RWPE1 (cell line): ENCODE measurements around the gene CORO2B.

Source experiments
- CTCF ChIA-PET: fragments of 350-600 bp; sonication (Branson Sonifier 250); formaldehyde crosslinking; extraction: SDS; loops from one replicate; lab custom pipeline; 2021; lab: Yijun Ruan, JAX
- POLR2A ChIA-PET: fragments of 400-600 bp; formaldehyde crosslinking; extraction: SDS; loops from one replicate; lab custom pipeline; 2020; ENCODE audit warnings: antibody characterized with exemption; ENCODE audit not compliant: low non-redundant PET; lab: Yijun Ruan, JAX
- DNase-seq: peaks from one replicate; pipeline ENCODE4 v3.0.0; 2012; ENCODE audit warnings: low spot score
- H3K27ac ChIP-seq: fragments of 450-650 bp; 2 replicates; pipeline ENCODE4 v1.5.1; 2017
- TF ChIP-seq, protein P1 (sequence below): fragments of 450-650 bp; conservative IDR thresholded peaks from 2 replicates; pipeline ENCODE4 v1.5.1; 2017; ENCODE audit warnings: low read depth, mild to moderate bottlenecking

Gene CORO2B

DNA sequence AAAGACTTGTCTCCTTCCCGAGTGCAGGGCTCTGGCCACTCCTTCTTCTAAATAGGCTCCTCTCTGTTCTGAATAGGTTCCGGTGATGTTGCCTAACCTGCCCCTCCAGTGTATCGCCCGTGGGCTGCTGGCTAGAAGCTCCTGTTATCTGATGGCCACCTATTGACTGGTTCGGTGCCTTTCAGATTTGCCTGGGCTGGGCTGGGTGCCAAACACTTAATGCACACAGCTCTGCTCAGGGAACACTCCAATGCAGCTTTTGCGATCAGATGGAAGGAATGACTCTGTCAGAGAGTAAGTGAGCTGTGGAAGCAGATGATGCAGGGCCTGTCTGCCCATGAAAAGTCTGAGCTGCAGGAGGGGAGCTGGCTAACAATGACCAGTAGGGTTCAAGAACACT lies 112.9 kb downstream of the CORO2B start:
- CTCF ChIA-PET: interaction anchor here (0.6 to 1.2 kb wide), 3 partner anchors 16 to 1128 kb away, joined by 3 read pairs; no protein-coding TSS in a partner anchor
- POLR2A ChIA-PET: no interaction called here
- no peak for DNase-seq
- TF ChIP-seq, protein P1, sequence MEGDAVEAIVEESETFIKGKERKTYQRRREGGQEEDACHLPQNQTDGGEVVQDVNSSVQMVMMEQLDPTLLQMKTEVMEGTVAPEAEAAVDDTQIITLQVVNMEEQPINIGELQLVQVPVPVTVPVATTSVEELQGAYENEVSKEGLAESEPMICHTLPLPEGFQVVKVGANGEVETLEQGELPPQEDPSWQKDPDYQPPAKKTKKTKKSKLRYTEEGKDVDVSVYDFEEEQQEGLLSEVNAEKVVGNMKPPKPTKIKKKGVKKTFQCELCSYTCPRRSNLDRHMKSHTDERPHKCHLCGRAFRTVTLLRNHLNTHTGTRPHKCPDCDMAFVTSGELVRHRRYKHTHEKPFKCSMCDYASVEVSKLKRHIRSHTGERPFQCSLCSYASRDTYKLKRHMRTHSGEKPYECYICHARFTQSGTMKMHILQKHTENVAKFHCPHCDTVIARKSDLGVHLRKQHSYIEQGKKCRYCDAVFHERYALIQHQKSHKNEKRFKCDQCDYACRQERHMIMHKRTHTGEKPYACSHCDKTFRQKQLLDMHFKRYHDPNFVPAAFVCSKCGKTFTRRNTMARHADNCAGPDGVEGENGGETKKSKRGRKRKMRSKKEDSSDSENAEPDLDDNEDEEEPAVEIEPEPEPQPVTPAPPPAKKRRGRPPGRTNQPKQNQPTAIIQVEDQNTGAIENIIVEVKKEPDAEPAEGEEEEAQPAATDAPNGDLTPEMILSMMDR: no peak
- H3K27ac ChIP-seq: no peak overlapping the region

DNA sequence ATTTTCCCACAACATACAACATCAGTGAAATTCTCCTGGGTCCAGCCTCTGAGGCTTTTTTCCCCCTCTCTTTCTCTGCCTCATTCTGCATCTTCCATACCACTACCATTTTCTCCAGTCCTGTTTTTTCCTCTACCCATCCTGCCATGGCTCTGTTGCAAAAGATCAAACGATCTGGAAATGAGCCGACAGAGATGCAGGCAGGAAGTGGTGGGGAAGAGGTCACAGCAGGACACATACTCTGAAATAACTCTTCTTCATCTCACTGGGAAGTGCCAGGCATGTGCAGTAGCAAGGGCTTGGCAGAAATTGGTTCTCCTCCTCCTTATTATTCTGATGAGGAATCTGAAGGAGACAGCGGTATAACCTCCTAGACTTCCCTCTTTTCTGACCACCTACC lies 114.3 kb downstream of the CORO2B start:
- CTCF ChIA-PET: interaction anchor here (0.7 kb wide), 1 partner anchor 168 kb away, joined by 3 read pairs; no protein-coding TSS in a partner anchor
- no peak overlapping the region for H3K27ac ChIP-seq
- DNase-seq: no peak
- TF ChIP-seq, protein P1: no peak
- POLR2A ChIA-PET: no interaction called here

DNA sequence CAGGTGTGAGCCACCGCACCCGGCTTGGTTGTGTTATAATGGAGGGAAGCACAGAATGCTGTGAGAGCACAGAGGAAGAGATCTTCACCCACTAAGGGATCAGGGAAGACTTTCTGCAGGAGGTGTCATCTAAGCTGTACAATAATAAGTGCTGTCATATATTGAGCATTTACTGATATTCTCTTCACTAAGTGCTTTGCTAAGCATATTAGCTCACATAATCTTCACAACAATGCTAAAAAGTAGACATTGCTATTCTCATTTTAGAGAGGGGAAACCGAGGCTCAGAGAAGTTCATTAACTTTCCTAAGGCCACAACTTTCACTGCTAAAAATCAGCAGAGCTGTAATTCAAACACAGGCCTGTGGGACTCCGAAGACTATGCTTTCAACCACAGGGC lies 115.3 kb downstream of the CORO2B start:
- no peak overlapping the region for H3K27ac ChIP-seq
- CTCF ChIA-PET: no interaction called here
- POLR2A ChIA-PET: interaction anchor here (0.5 kb wide), 1 partner anchor 18 kb away, joined by 3 read pairs; no protein-coding TSS in a partner anchor
- TF ChIP-seq, protein P1: no peak
- DNase-seq: no peak

DNA sequence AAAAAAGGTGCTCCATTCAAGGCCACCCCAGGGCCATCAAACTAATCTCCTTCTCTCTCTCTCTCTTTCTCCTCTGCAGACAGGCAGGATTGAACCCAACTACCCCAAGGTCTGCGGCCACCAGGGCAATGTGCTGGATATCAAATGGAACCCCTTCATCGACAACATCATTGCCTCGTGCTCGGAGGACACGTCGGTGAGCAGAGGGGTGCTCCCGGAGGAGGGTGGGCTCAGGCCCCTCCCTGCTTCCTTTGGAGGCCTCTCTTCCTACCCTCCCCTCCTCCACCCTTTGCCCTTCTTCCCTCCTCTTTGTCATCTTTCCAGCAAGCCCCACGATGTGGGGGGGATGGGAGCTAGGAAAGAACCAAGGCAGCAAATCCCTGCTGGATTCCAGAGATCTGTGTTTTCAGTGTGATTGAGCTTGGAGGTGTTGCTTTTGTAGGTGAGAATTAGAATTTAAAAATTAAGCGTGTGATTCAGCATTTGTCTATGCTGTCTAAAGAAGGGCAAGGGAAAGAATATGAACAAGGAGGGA lies 116.3 kb downstream of the CORO2B start:
- no peak overlapping the region for H3K27ac ChIP-seq
- CTCF ChIA-PET: interaction anchor here (0.5 kb wide), 1 partner anchor 727 kb away, joined by 5 read pairs; no protein-coding TSS in a partner anchor

GRCh38 chr15:68696414-68697363 lies 117.9 kb downstream of the CORO2B start:
- no peak overlapping the region for H3K27ac ChIP-seq
- POLR2A ChIA-PET: no interaction called here
- CTCF ChIA-PET: interaction anchor here (0.6 kb wide), 1 partner anchor 29 kb away, joined by 4 read pairs; no protein-coding TSS in a partner anchor
- TF ChIP-seq, protein P1: no peak
- DNase-seq: peak; percentile 17

More for the DNA sequence above, 116.3 kb downstream of the CORO2B start:
- no peak for DNase-seq
- TF ChIP-seq, protein P1: no peak
- POLR2A ChIA-PET: no interaction called here
